RPMI8226 (cell line): ENCODE results near the gene PTGR3.
A peak's percentile ranks its signal among the peaks of the same experiment; 100 is the strongest.

Experiments
- DNase-seq: peaks from one replicate; pipeline ENCODE4 v3.0.0-alpha.2; 2015

PTGR3 gene

GRCh38 chr18:75234901-75235300 lies 26.0 kb upstream of the PTGR3 start:
- no peak for DNase-seq

- peak; percentile 22 for DNase-seq
Observed at GRCh38 chr18:75231053-75231406, 22.1 kb upstream of the PTGR3 start.

- DNase-seq = no peak
Observed at GRCh38 chr18:75230163-75231052, 21.5 kb upstream of the PTGR3 start.

- no peak for DNase-seq
Observed at GRCh38 chr18:75229437-75229836, 20.5 kb upstream of the PTGR3 start.

GRCh38 chr18:75228967-75229366 lies 20.0 kb upstream of the PTGR3 start:
- DNase-seq = no peak

- no peak for DNase-seq
Observed at GRCh38 chr18:75227535-75228296, 18.8 kb upstream of the PTGR3 start.

- no peak for DNase-seq
Observed at GRCh38 chr18:75226956-75227316, 18.0 kb upstream of the PTGR3 start.

- no peak for DNase-seq
Observed at GRCh38 chr18:75226286-75226955, 17.5 kb upstream of the PTGR3 start.

- no peak for DNase-seq
Observed at GRCh38 chr18:75223687-75224347, 14.9 kb upstream of the PTGR3 start.

- no peak for DNase-seq
Observed at GRCh38 chr18:75222407-75222806, 13.5 kb upstream of the PTGR3 start.

- DNase-seq = no peak
Observed at GRCh38 chr18:75221897-75222296, 13.0 kb upstream of the PTGR3 start.

GRCh38 chr18:75221397-75221796 lies 12.5 kb upstream of the PTGR3 start:
- no peak for DNase-seq

- DNase-seq = no peak
Observed at GRCh38 chr18:75220551-75221355, 11.8 kb upstream of the PTGR3 start.

- no peak for DNase-seq
Observed at GRCh38 chr18:75219745-75220375, 10.9 kb upstream of the PTGR3 start.

GRCh38 chr18:75218065-75218923 lies 9.4 kb upstream of the PTGR3 start:
- no peak for DNase-seq

- DNase-seq = no peak
Observed at GRCh38 chr18:75216911-75217689, 8.2 kb upstream of the PTGR3 start.

GRCh38 chr18:75216212-75216910 lies 7.4 kb upstream of the PTGR3 start:
- no peak for DNase-seq

GRCh38 chr18:75215663-75216062 lies 6.7 kb upstream of the PTGR3 start:
- no peak for DNase-seq
